ENCODE data around the gene CSH2. TPM values are rescaled to one million over a fixed set of nuclear protein-coding genes. Genes with fewer than 3 reads are reported as not detected.
"Not testable (repeated sequence)": the region's sequence is repeated elsewhere in the genome, so short reads cannot be mapped to it uniquely, and the experiment has no call there.

The CSH2 gene
- total RNA-seq, 2 experiments from 2014 or later: not detected

- H3K27me3 ChIP-seq (ENCODE audit: control insufficient read depth in 1 of 2, insufficient read depth in 2 of 2, low read length in 2 of 2): no peaks in the 10 kb centered on the region
- no peak for TF ChIP-seq CTCF (IDR thresholded peaks at IDR 0.05)
- H3K27ac ChIP-seq (ENCODE audit: low read depth in 1 of 2, low read length in 2 of 2): no peak overlapping the region
- CTCF ChIA-PET: interaction anchor here (1.3 kb wide), 1 partner anchor 109 kb away, joined by 6 read pairs; no protein-coding TSS in a partner anchor
- no peak overlapping the region for H3K27ac Mint-ChIP-seq
- H3K36me3 Mint-ChIP-seq (ENCODE audit: low read depth): no peaks in the 10 kb centered on the region
- peaks cover 6% of the 10 kb centered on the region for H3K4me1 Mint-ChIP-seq (ENCODE audit: low read depth)
- intact Hi-C loops (cut with DNase I, micrococcal nuclease): loop anchor here in 1 of 2 experiments (5.0 kb wide), 3 partner anchors 76 to 231 kb away; partner anchors contain the start of gene ERN1
- H3K9me3 ChIP-seq (ENCODE audit: control insufficient read depth in 1 of 2, insufficient read depth in 1 of 2, low read length in 2 of 2): no peaks in the 10 kb centered on the region
- peaks cover 12% of the 10 kb centered on the region for H3K4me1 ChIP-seq (ENCODE audit: insufficient read depth, low read length)
- H3K4me3 Mint-ChIP-seq: no peak overlapping the region
- no peaks in the 10 kb centered on the region for H3K27me3 Mint-ChIP-seq
- H3K9me3 Mint-ChIP-seq: no peaks in the 10 kb centered on the region
- DNase-seq (no peak), ATAC-seq (ENCODE audit: poor library complexity) (no peak)
- no peak overlapping the region for H3K4me3 ChIP-seq (ENCODE audit: low read length)
- H3K36me3 ChIP-seq (ENCODE audit: insufficient read depth, low read length): no peaks in the 10 kb centered on the region
- POLR2A ChIA-PET: no interaction called here
Measured at GRCh38 chr17:63916566-63917185, 43.2 kb upstream of the CSH2 start.

GRCh38 chr17:63915753-63916152 is 42.3 kb upstream of the CSH2 start:
- H3K27me3 Mint-ChIP-seq; DNase-seq; H3K4me3 ChIP-seq (ENCODE audit: low read length); H3K36me3 Mint-ChIP-seq (ENCODE audit: low read depth); H3K4me1 Mint-ChIP-seq (ENCODE audit: low read depth); H3K9me3 Mint-ChIP-seq; POLR2A ChIA-PET; H3K9me3 ChIP-seq (ENCODE audit: control insufficient read depth in 1 of 2, insufficient read depth in 1 of 2, low read length in 2 of 2); H3K27me3 ChIP-seq (ENCODE audit: control insufficient read depth in 1 of 2, insufficient read depth in 2 of 2, low read length in 2 of 2); H3K27ac ChIP-seq (ENCODE audit: low read depth in 1 of 2, low read length in 2 of 2); ATAC-seq (ENCODE audit: poor library complexity); H3K36me3 ChIP-seq (ENCODE audit: insufficient read depth, low read length); H3K4me3 Mint-ChIP-seq; H3K27ac Mint-ChIP-seq: not testable (repeated sequence)
- intact Hi-C loops (cut with DNase I, micrococcal nuclease): loop anchor here in 1 of 2 experiments (5.0 kb wide), 3 partner anchors 77 to 232 kb away; partner anchors contain the start of gene ERN1
- peaks cover 17% of the 10 kb centered on the region for H3K4me1 ChIP-seq (ENCODE audit: insufficient read depth, low read length)
- CTCF ChIA-PET: interaction anchor here (1.3 kb wide), 1 partner anchor 110 kb away, joined by 6 read pairs; no protein-coding TSS in a partner anchor

GRCh38 chr17:63914471-63914870 is 41.0 kb upstream of the CSH2 start:
- ATAC-seq (ENCODE audit: poor library complexity) (no peak), DNase-seq (no peak)
- Mint-ChIP-seq H3K4me3 (no peak overlapping the region), H3K27ac (no peak overlapping the region), H3K4me1 (ENCODE audit: low read depth) (peaks cover 5% of the 10 kb centered on the region), H3K36me3 (ENCODE audit: low read depth) (no peaks in the 10 kb centered on the region), H3K27me3 (no peaks in the 10 kb centered on the region), H3K9me3 (no peaks in the 10 kb centered on the region)
- Histone ChIP-seq H3K4me1 (ENCODE audit: insufficient read depth, low read length) (peaks cover 15% of the 10 kb centered on the region), H3K4me3 (ENCODE audit: low read length) (no peak overlapping the region), H3K9me3 (ENCODE audit: control insufficient read depth in 1 of 2, insufficient read depth in 1 of 2, low read length in 2 of 2) (no peaks in the 10 kb centered on the region), H3K27ac (ENCODE audit: low read depth in 1 of 2, low read length in 2 of 2) (no peak overlapping the region), H3K36me3 (ENCODE audit: insufficient read depth, low read length) (no peaks in the 10 kb centered on the region), H3K27me3 (ENCODE audit: control insufficient read depth in 1 of 2, insufficient read depth in 2 of 2, low read length in 2 of 2) (no peaks in the 10 kb centered on the region)
- TF ChIP-seq CTCF (IDR thresholded peaks at IDR 0.05): no peak
- CTCF ChIA-PET: interaction anchor here (1.6 kb wide), 1 partner anchor 111 kb away, joined by 4 read pairs; no protein-coding TSS in a partner anchor
- intact Hi-C loops (cut with DNase I, micrococcal nuclease): loop anchor here in 1 of 2 experiments (5.0 kb wide), 1 partner anchor 368 kb away; no protein-coding TSS in a partner anchor
- POLR2A ChIA-PET: no interaction called here

Data from CD4-positive, alpha-beta T cell (primary cell).